Naive thymus-derived CD4-positive, alpha-beta T cell (primary cell): ENCODE measurements around the gene NUDT4. TPM values are rescaled to one million over a fixed set of nuclear protein-coding genes. Genes with fewer than 3 reads are reported as not detected.
A peak's percentile ranks its signal among the peaks of the same experiment; 100 is the strongest.
"Not testable (repeated sequence)": the region's sequence is repeated elsewhere in the genome, so short reads cannot be mapped to it uniquely, and the experiment has no call there.

ENCODE experiments used
- ATAC-seq: fragments of 150-1000 bp; cut with Tn5 transposase; 2 replicates; pipeline ENCODE4 v1.10.0; 2021; ENCODE audit warnings: mild to moderate bottlenecking, moderate library complexity
- CTCF ChIA-PET: fragments of 350-600 bp; sonication (Branson Sonifier 250); formaldehyde crosslinking; loops from one replicate; lab custom pipeline; 2021; ENCODE audit warnings: antibody characterized with exemption; lab: Charles Lee
- POLR2A ChIA-PET: fragments of 350-600 bp; sonication (Branson Sonifier 250); formaldehyde crosslinking; loops from one replicate; lab custom pipeline; 2021; ENCODE audit warnings: antibody characterized with exemption, inconsistent platforms; lab: Charles Lee
- DNase-seq, 9 donors: peaks; one replicate each; pipeline versions ENCODE4 v3.0.0 to v3.0.0-alpha.2; 2020 to 2022; ENCODE audit warnings: mixed read lengths in 1 of 9
- H3K27ac ChIP-seq: one replicate; pipeline ENCODE4 v1.7.0; 2013; ENCODE audit warnings: mild to moderate bottlenecking, low read depth, low read length, moderate library complexity
- H3K27me3 ChIP-seq, 2 donors: one replicate each; pipeline ENCODE4 v1.7.0; 2013; ENCODE audit warnings: low read length in 2 of 2, mild to moderate bottlenecking in 2 of 2, moderate library complexity in 2 of 2; ENCODE audit not compliant: control insufficient read depth in 2 of 2, insufficient read depth in 2 of 2
- H3K36me3 ChIP-seq, 3 experiments: 1 replicate in 2 of 3; 2 replicates in 1 of 3; pipeline ENCODE4 v1.7.0; 2013; ENCODE audit warnings: low read length in 3 of 3, mild to moderate bottlenecking in 3 of 3, moderate library complexity in 1 of 3; ENCODE audit not compliant: insufficient read depth in 3 of 3, control insufficient read depth in 2 of 3
- H3K4me1 ChIP-seq, 2 donors: one replicate each; pipeline ENCODE4 v1.7.0; 2013; ENCODE audit warnings: low read length in 2 of 2, mild to moderate bottlenecking in 2 of 2, moderate library complexity in 1 of 2; ENCODE audit not compliant: control insufficient read depth in 2 of 2, insufficient read depth in 2 of 2
- H3K4me3 ChIP-seq: 2 replicates; pipeline ENCODE4 v1.7.0; 2013; ENCODE audit warnings: mild to moderate bottlenecking, low read length
- H3K9me3 ChIP-seq, 3 experiments: 1 replicate in 2 of 3; 2 replicates in 1 of 3; pipeline ENCODE4 v1.7.0; 2013; ENCODE audit warnings: low read length in 3 of 3; ENCODE audit not compliant: control insufficient read depth in 2 of 3
- H3K27ac Mint-ChIP-seq, 9 donors: one replicate each; pipeline ENCODE4 v1.8.0; 2020 to 2022; ENCODE audit warnings: mixed read lengths in 9 of 9, mild to moderate bottlenecking in 8 of 9, moderate library complexity in 5 of 9, inconsistent platforms in 2 of 9
- H3K27me3 Mint-ChIP-seq, 5 donors: one replicate each; pipeline ENCODE4 v1.8.0; 2021 to 2022; ENCODE audit warnings: mixed read lengths in 5 of 5, mild to moderate bottlenecking in 1 of 5
- H3K36me3 Mint-ChIP-seq, 5 donors: one replicate each; pipeline ENCODE4 v1.8.0; 2020 to 2022; ENCODE audit warnings: mixed read lengths in 5 of 5, mild to moderate bottlenecking in 3 of 5, inconsistent platforms in 1 of 5
- H3K4me1 Mint-ChIP-seq, 7 donors: one replicate each; pipeline ENCODE4 v1.8.0; 2020 to 2022; ENCODE audit warnings: mixed read lengths in 7 of 7, mild to moderate bottlenecking in 3 of 7, inconsistent platforms in 1 of 7
- H3K4me3 Mint-ChIP-seq, 10 donors: one replicate each; pipeline ENCODE4 v1.8.0; 2020 to 2022; ENCODE audit warnings: mild to moderate bottlenecking in 10 of 10, mixed read lengths in 10 of 10, moderate library complexity in 6 of 10, inconsistent platforms in 2 of 10
- H3K9me3 Mint-ChIP-seq, 11 donors: one replicate each; pipeline ENCODE4 v1.8.0; 2020 to 2022; ENCODE audit warnings: mixed read lengths in 11 of 11, mild to moderate bottlenecking in 4 of 11, inconsistent platforms in 1 of 11, moderate library complexity in 1 of 11
- intact Hi-C, 2 donors: fragments of 100-400 bp; cut with micrococcal nuclease; formaldehyde crosslinking; loops; one replicate each; pipeline ENCODE4 v1.15.1; 2023
- polyA plus RNA-seq, 2 donors: library from polyadenylated mRNA; unstranded; fragments of 300-500 nt; fragmentation: Illumina TruSeq; gene quantifications; one replicate each; pipeline ENCODE4 v1.2.3, GENCODE V29; 2021
- total RNA-seq, 6 experiments: library from RNA in 5 of 6; stranded (reverse) in 5 of 6; gene quantifications; 1 replicate in 5 of 6; 2 replicates in 1 of 6; pipeline ENCODE4 v1.2.3 and lab custom pipeline; 2021 to 2026

Gene NUDT4
- total and polyA plus RNA-seq, 7 experiments from 2014 or later, result 37.1 to 85.1 (median 51.2) TPM

DNA sequence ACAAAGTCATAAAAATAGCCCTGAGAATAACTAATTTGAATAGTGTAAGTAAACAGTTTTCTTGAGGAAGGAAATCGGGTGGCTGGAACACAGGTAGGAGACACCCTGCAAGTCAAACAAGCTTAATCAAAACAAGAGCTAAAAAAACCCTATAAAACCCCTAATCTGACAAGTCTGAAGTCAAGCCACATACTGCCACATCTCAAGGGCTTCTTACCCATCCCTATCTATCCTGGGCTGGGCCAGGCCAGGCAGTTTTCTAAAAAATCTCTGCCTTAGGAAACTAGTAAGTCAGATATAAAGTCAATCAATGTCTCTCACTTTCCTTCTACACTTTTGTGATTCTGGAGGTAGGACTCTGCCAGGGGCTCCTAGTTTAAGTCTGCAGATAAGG, 48.7 kb downstream of the NUDT4 start:
- peaks cover 0 to 3% (median 0%) of the 10 kb centered on the region in 3 experiments for H3K36me3 ChIP-seq
- ChIA-PET POLR2A (interaction anchor here (0.6 to 0.7 kb wide), 3 partner anchors 8 to 468 kb away, joined by 3 to 4 read pairs (median 3); no protein-coding TSS in a partner anchor), CTCF (interaction anchor here (0.6 to 1.4 kb wide), 5 partner anchors 13 to 890 kb away, joined by 3 to 6 read pairs (median 5); no protein-coding TSS in a partner anchor)
- Mint-ChIP-seq H3K27me3 (no peaks in the 10 kb centered on the region), H3K36me3 (no peaks in the 10 kb centered on the region), H3K27ac (peak overlapping the region in 8 of 9 donors; percentile 18 to 90 (median 71)), H3K4me1 (peaks cover 62 to 97% (median 87%) of the 10 kb centered on the region in 7 donors), H3K9me3 (no peaks in the 10 kb centered on the region), H3K4me3 (peak overlapping the region; percentile 18 to 71 (median 57))
- peak; percentile 55 for ATAC-seq
- no peaks in the 10 kb centered on the region for H3K27me3 ChIP-seq
- no peaks in the 10 kb centered on the region for H3K9me3 ChIP-seq
- intact Hi-C loops, result no loop called here
- H3K4me1 ChIP-seq, result peaks cover 20 to 35% of the 10 kb centered on the region in 2 donors
- no peak for DNase-seq
- no peak overlapping the region for H3K4me3 ChIP-seq
- H3K27ac ChIP-seq, result no peak overlapping the region

DNA sequence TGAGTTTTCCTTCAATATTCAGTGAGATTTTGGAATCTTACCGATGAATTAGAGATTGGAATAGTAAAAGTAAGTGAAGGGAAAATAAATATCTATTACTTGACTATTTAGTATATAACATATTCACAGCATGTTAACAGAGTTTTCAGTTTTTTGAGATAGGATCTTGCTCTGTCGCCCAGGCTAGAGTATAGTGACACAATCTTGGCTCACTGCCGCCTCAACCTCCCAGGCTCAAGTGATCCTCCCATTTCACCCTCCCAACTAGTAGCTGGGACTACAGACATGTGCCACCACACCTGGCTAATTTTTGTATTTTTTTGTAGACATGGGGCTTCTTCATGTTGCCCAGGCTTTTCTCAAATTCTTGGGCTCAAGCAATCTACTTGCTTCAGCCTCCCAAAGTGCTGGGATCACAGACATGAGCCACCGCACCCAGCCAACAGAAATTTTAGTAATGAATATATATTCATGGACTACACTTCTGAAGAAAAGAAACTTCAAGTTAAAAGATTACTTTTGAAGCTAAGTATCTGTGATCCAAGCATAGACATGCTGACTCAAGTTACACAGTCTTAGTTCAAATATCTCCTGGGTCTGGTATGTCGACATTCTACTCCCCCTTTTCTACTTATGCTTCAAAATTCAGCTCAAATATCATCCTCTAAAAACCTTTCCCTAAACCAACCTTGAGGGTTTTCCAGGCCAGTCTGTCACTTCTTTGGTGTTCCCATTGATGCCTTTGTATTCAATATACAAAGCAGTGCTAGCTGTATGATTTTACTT, 50.2 kb downstream of the NUDT4 start:
- CTCF ChIA-PET, result interaction anchor here (0.8 kb wide), 1 partner anchor 8 kb away, joined by 3 read pairs; no protein-coding TSS in a partner anchor
- POLR2A ChIA-PET, result interaction anchor here (0.7 kb wide), 1 partner anchor 568 kb away, joined by 3 read pairs; no protein-coding TSS in a partner anchor
- Histone ChIP-seq H3K4me3 (no peak overlapping the region), H3K27me3 (no peaks in the 10 kb centered on the region), H3K9me3 (no peaks in the 10 kb centered on the region), H3K36me3 (peaks cover 0 to 3% (median 0%) of the 10 kb centered on the region in 3 experiments), H3K27ac (peak overlapping the region; percentile 16), H3K4me1 (peaks cover 26 to 43% of the 10 kb centered on the region in 2 donors)
- H3K36me3 Mint-ChIP-seq, result peaks cover 0 to 2% (median 0%) of the 10 kb centered on the region in 5 donors
- peaks cover 55 to 96% (median 83%) of the 10 kb centered on the region in 7 donors for H3K4me1 Mint-ChIP-seq
- peak overlapping the region in 8 of 10 donors; percentile 3 to 66 (median 39) for H3K4me3 Mint-ChIP-seq
- intact Hi-C loops, result loop anchor here in 1 of 2 donors (1.0 to 2.0 kb wide), 2 partner anchors 9 to 483 kb away; no protein-coding TSS in a partner anchor
- ATAC-seq, result no peak
- H3K9me3 Mint-ChIP-seq, result no peaks in the 10 kb centered on the region
- H3K27me3 Mint-ChIP-seq, result no peaks in the 10 kb centered on the region
- peak overlapping the region in 8 of 9 donors; percentile 14 to 90 (median 68) for H3K27ac Mint-ChIP-seq
- no peak for DNase-seq

DNA sequence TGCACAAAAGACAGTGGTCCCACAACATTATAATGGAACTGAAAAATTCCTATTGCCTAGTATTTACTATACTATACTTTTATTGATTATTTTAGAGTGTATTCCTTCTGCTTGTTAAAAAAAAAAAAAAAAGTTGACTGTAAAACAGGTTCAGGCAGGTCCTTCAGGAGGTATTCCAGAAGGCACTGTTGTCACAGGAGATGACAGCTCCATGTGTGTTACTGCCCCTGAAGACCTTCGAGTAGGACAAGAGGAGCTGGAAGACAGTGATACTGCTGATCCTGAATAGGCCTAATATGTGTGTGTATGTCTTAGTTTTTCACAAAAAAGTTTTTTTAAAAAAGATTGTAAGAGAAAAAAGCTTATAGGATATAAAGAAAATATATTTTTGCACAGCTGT, 51.7 kb downstream of the NUDT4 start:
- H3K4me1 Mint-ChIP-seq, result peaks cover 50 to 96% (median 84%) of the 10 kb centered on the region in 7 donors
- CTCF ChIA-PET, result interaction anchor here (1.2 kb wide), 1 partner anchor 10 kb away, joined by 9 read pairs; no protein-coding TSS in a partner anchor

DNA sequence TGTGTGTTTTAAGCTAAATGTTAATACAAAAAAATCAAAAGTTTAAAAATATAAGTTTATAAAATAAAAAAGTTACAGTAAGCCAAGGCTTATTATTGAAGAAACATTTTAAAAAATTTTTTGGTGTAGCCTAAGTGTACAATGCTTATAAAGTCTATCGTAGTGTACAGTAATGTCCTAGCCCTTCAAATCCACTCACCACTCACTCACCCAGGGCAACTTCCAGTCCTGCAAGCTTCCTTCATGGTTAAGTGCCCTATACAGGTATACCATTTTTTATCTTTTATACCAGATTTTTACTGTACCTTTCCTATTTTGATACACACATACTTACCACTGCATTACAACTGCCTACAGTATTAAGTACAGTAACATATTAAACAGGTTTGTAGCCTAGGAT, 52.1 kb downstream of the NUDT4 start:
- no peak for DNase-seq
- peaks cover 0 to 2% (median 0%) of the 10 kb centered on the region in 5 donors for H3K36me3 Mint-ChIP-seq
- no peak overlapping the region for H3K4me3 ChIP-seq
- intact Hi-C loops, result loop anchor here in 1 of 2 donors (1.0 to 2.0 kb wide), 2 partner anchors 8 to 481 kb away; no protein-coding TSS in a partner anchor
- H3K4me3 Mint-ChIP-seq, result peak overlapping the region in 6 of 10 donors; percentile 3 to 72 (median 36)
- H3K9me3 ChIP-seq, result no peaks in the 10 kb centered on the region
- peaks cover 47 to 96% (median 82%) of the 10 kb centered on the region in 7 donors for H3K4me1 Mint-ChIP-seq
- peaks cover 0 to 3% (median 0%) of the 10 kb centered on the region in 3 experiments for H3K36me3 ChIP-seq
- CTCF ChIA-PET, result interaction anchor here (1.2 kb wide), 1 partner anchor 10 kb away, joined by 9 read pairs; no protein-coding TSS in a partner anchor
- peak overlapping the region in 7 of 9 donors; percentile 7 to 76 (median 63) for H3K27ac Mint-ChIP-seq
- no peak for ATAC-seq
- POLR2A ChIA-PET, result interaction anchor here (0.6 kb wide), 2 partner anchors 17 to 614 kb away, joined by 3 read pairs; no protein-coding TSS in a partner anchor
- no peaks in the 10 kb centered on the region for H3K27me3 Mint-ChIP-seq
- no peaks in the 10 kb centered on the region for H3K27me3 ChIP-seq
- H3K4me1 ChIP-seq, result peaks cover 34 to 55% of the 10 kb centered on the region in 2 donors
- H3K9me3 Mint-ChIP-seq, result no peaks in the 10 kb centered on the region
- no peak overlapping the region for H3K27ac ChIP-seq

More for the DNA sequence above, 51.7 kb downstream of the NUDT4 start:
- POLR2A ChIA-PET, result interaction anchor here (0.6 kb wide), 1 partner anchor 17 kb away, joined by 3 read pairs; no protein-coding TSS in a partner anchor
- no peak overlapping the region for H3K4me3 ChIP-seq
- peaks cover 0 to 3% (median 0%) of the 10 kb centered on the region in 3 experiments for H3K36me3 ChIP-seq
- Mint-ChIP-seq H3K4me3 (peak overlapping the region in 2 of 10 donors; percentile 23 to 55), H3K36me3 (peaks cover 0 to 2% (median 0%) of the 10 kb centered on the region in 5 donors), H3K27me3 (no peaks in the 10 kb centered on the region), H3K27ac (peak overlapping the region in 2 of 9 donors; percentile 55 to 76), H3K9me3 (no peaks in the 10 kb centered on the region)
- H3K4me1 ChIP-seq, result peaks cover 34 to 52% of the 10 kb centered on the region in 2 donors
- DNase-seq (no peak), ATAC-seq (no peak)
- no peaks in the 10 kb centered on the region for H3K9me3 ChIP-seq
- intact Hi-C loops, result loop anchor here in 1 of 2 donors (2.0 kb wide), 1 partner anchor 481 kb away; no protein-coding TSS in a partner anchor
- no peak overlapping the region for H3K27ac ChIP-seq
- no peaks in the 10 kb centered on the region for H3K27me3 ChIP-seq

DNA sequence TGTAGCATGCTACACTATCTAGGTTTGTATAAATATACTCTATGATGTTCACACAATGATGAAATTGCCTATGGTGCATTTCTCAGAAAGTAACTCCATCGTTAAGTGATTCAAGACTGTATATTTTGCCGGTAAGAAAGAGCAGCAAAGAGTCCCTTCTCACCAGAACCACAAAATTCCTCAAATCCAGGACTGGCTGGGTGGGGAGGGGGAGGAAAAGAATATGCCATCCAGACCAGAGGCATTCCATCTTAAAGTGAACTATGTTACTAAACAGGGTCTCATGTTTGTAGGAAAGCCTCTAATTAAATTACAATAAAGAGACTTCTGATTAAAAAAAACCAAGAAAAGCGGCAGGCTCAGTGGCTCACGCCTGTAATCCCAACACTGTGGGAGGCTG, 52.6 kb downstream of the NUDT4 start:
- Mint-ChIP-seq H3K36me3 (peaks cover 0 to 2% (median 0%) of the 10 kb centered on the region in 5 donors), H3K27me3 (no peaks in the 10 kb centered on the region), H3K27ac (peak overlapping the region in 7 of 9 donors; percentile 7 to 76 (median 63)), H3K4me1 (peaks cover 46 to 96% (median 82%) of the 10 kb centered on the region in 7 donors), H3K4me3 (peak overlapping the region in 7 of 10 donors; percentile 3 to 72 (median 38)), H3K9me3 (no peaks in the 10 kb centered on the region)
- Histone ChIP-seq H3K9me3 (no peaks in the 10 kb centered on the region), H3K36me3 (peaks cover 0 to 3% (median 0%) of the 10 kb centered on the region in 3 experiments), H3K27me3 (no peaks in the 10 kb centered on the region), H3K4me3 (no peak overlapping the region), H3K27ac (no peak overlapping the region), H3K4me1 (peaks cover 32 to 54% of the 10 kb centered on the region in 2 donors)
- ChIA-PET POLR2A (interaction anchor here (0.6 to 1.3 kb wide), 3 partner anchors 11 to 614 kb away, joined by 3 to 6 read pairs (median 3); partner anchors contain the start of gene UBE2N), CTCF (interaction anchor here (1.2 kb wide), 1 partner anchor 11 kb away, joined by 9 read pairs; no protein-coding TSS in a partner anchor)
- ATAC-seq (no peak), DNase-seq (no peak)
- intact Hi-C loops, result loop anchor here in 1 of 2 donors (1.0 kb wide), 1 partner anchor 8 kb away; no protein-coding TSS in a partner anchor

DNA sequence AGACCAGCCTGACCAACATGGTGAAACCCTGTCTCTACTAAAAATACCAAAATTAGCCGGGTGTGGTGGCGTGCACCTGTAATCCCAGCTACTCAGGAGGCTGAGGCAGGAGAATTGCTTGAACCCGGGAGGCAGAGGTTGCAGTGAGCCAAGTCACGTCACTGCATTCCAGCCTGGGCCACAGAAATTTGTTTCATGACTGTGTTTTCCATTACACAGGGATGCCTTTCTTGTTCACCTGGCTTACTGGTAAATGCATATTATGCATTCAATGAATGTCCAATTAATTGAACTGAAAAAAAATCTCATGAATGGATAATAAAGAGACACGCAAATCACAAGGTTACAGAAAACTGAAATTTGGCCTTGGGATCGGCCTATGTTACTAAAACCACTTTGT, 54.3 kb downstream of the NUDT4 start:
- ATAC-seq, H3K9me3 ChIP-seq, DNase-seq, H3K27me3 Mint-ChIP-seq, H3K4me3 ChIP-seq, H3K27me3 ChIP-seq, H3K9me3 Mint-ChIP-seq, H3K36me3 ChIP-seq, intact Hi-C loops, H3K36me3 Mint-ChIP-seq, H3K27ac ChIP-seq: not testable (repeated sequence)
- Mint-ChIP-seq H3K4me1 (peaks cover 38 to 96% (median 82%) of the 10 kb centered on the region in 7 donors), H3K27ac (peak overlapping the region in 3 of 9 donors; percentile 19 to 88 (median 30)), H3K4me3 (peak overlapping the region in 6 of 10 donors; percentile 15 to 58 (median 28))
- ChIA-PET POLR2A (interaction anchor here (1.0 kb wide), 1 partner anchor 33 kb away, joined by 3 read pairs; no protein-coding TSS in a partner anchor), CTCF (interaction anchor here (2.7 kb wide), 1 partner anchor 12 kb away, joined by 10 read pairs; no protein-coding TSS in a partner anchor)
- peaks cover 37 to 49% of the 10 kb centered on the region in 2 donors for H3K4me1 ChIP-seq
